PFSK-1 (cell line): Measurements from ENCODE around the gene EHD2.

Source experiments
- FOXP2 ChIP-seq: optimal IDR thresholded peaks from 2 replicates; pipeline ENCODE3; 2011; ENCODE audit warnings: borderline replicate concordance, control low read depth, inconsistent platforms; ENCODE audit not compliant: insufficient read depth; ENCODE audit errors: extremely low read length, extremely low read depth
- POLR2AphosphoS5 ChIP-seq: IDR thresholded peaks from 2 replicates; pipeline ENCODE4 v1.6.1; 2012; ENCODE audit warnings: low read depth, mild to moderate bottlenecking, control low read depth, low read length, moderate library complexity
- REST ChIP-seq, 2 experiments: IDR thresholded peaks; 2 replicates each; pipeline versions ENCODE4 v1.6.1 to v1.8.0; 2011 to 2012; ENCODE audit warnings: low read depth in 2 of 2, low read length in 2 of 2, control low read depth in 1 of 2, inconsistent platforms in 1 of 2, mild to moderate bottlenecking in 1 of 2, moderate library complexity in 1 of 2; ENCODE audit not compliant: insufficient read depth in 1 of 2
- SIN3A ChIP-seq: IDR thresholded peaks from 2 replicates; pipeline ENCODE4 v1.6.1; 2012; ENCODE audit warnings: mild to moderate bottlenecking, low read length, moderate library complexity, borderline replicate concordance; ENCODE audit not compliant: insufficient read depth
- TAF1 ChIP-seq: IDR thresholded peaks from 2 replicates; pipeline ENCODE4 v1.6.1; 2012; ENCODE audit warnings: low read length, control low read depth, borderline replicate concordance; ENCODE audit not compliant: insufficient read depth

GRCh38 chr19:47707135-47707925 lies 5.9 kb upstream of the EHD2 start:
- TF ChIP-seq POLR2AphosphoS5 (no peak), SIN3A (no peak), REST (IDR thresholded peaks at IDR 0.05; ENCODE audit: insufficient read depth in 1 of 2, low read depth in 2 of 2, low read length in 2 of 2) (0 out of 4 replicates have a peak, but pooled peaks of 1 of the 2 experiments have one; percentile 36), TAF1 (no peak), FOXP2 (peak; percentile 23)
